ENCODE data around the gene MEST.

- no peak for TF ChIP-seq CTCF (conservative IDR thresholded peaks at IDR 0.05 in 1 of 2, IDR thresholded peaks at IDR 0.05 in 1 of 2; ENCODE audit: low read depth in 1 of 2, low read length in 2 of 2)
- TF ChIP-seq EZH2 (IDR thresholded peaks at IDR 0.05; ENCODE audit: low read length, missing control alignments) = no peak
Observed at GRCh38 chr7:130478991-130479390, 12.9 kb upstream of the MEST start.
